ENCODE data around the gene HSPA8.

HSPA8 gene

GRCh38 chr11:123045101-123045500 lies 16.8 kb downstream of the HSPA8 start:
- no peak for TF ChIP-seq CEBPB (IDR thresholded peaks at IDR 0.05)

DNA sequence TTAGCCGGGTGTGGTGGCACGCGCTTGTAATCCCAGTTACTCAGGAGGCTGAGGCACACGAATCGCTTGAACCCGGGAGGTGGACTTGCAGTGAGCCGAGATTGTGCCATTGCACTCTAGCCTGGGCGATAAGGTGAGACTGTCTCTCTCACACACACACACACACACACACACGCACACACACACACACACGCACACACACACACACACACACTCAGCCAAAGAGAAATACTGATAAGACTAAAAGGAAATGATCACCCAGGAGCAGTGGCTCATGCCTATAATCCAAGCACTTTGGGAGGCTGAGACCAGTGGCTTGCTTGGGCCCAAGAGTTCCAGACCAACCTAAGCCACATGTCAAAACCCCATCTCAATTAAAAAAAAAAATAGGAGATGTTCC lies 20.8 kb downstream of the HSPA8 start:
- TF ChIP-seq MAX (IDR thresholded peaks at IDR 0.05) (no peak), NFIC (IDR thresholded peaks at IDR 0.05) (no peak), TAF1 (IDR thresholded peaks at IDR 0.05; ENCODE audit: low read depth) (no peak), CREB1 (IDR thresholded peaks at IDR 0.05; ENCODE audit: low read depth) (no peak), TCF12 (IDR thresholded peaks at IDR 0.05; ENCODE audit: low read depth) (no peak), CEBPB (IDR thresholded peaks at IDR 0.05) (no peak), EGR1 (IDR thresholded peaks at IDR 0.05) (no peak), EP300 (IDR thresholded peaks at IDR 0.05; ENCODE audit: borderline replicate concordance) (no peak), RAD21 (IDR thresholded peaks at IDR 0.05; ENCODE audit: low read depth) (no peak), ZBTB7A (IDR thresholded peaks at IDR 0.05; ENCODE audit: low read depth) (no peak), YY1 (IDR thresholded peaks at IDR 0.05; ENCODE audit: low read depth) (no peak)

DNA sequence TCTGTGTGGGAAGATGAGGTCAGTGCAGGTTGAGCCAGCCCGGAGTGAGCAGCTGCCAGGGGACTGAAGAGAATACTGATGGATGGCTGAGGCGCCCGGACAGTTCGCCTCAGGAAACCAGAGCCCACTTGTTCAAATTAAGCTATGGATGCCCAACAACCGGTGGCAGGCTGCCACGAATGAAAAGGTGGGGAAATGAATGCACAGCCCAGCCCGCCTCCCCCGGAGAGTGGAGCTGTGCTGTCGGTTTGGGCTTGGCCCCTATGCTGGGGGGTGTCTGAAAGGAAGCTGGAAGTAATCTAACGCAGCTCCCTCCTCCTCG lies 21.9 kb downstream of the HSPA8 start:
- TF ChIP-seq USF1 (IDR thresholded peaks at IDR 0.05) (no peak), TCF12 (IDR thresholded peaks at IDR 0.05; ENCODE audit: low read depth) (no peak), MAX (IDR thresholded peaks at IDR 0.05) (no peak), EP300 (IDR thresholded peaks at IDR 0.05; ENCODE audit: borderline replicate concordance) (no peak), FOXM1 (IDR thresholded peaks at IDR 0.05; ENCODE audit: borderline replicate concordance, low read depth) (no peak), TAF1 (IDR thresholded peaks at IDR 0.05; ENCODE audit: low read depth) (no peak), REST (IDR thresholded peaks at IDR 0.05; ENCODE audit: low read depth) (no peak), RAD21 (IDR thresholded peaks at IDR 0.05; ENCODE audit: low read depth) (no peak), CREB1 (IDR thresholded peaks at IDR 0.05; ENCODE audit: low read depth) (no peak)

DNA sequence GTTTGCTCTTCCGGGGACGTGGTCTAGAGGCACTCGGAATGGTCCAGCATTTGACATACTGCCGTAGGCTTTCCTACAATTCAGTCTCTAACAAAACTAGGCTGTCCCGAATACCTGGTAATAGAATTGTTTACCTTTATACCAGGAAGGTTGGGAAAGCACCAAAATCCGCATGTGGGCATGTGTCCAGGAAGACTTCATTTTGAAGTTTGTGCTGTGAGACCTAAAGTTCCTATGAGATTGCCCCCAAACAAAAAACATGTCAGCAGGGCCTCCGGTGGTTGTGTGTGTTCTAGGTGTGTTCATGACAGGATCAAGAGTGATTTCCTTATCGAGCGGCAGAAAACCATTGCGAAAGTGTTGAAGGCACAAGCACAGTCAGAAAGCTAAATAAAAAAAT lies 26.1 kb downstream of the HSPA8 start:
- TF ChIP-seq FOXM1 (IDR thresholded peaks at IDR 0.05; ENCODE audit: borderline replicate concordance, low read depth) (no peak), CREB1 (IDR thresholded peaks at IDR 0.05; ENCODE audit: low read depth) (no peak), TEAD4 (IDR thresholded peaks at IDR 0.05) (no peak), EGR1 (IDR thresholded peaks at IDR 0.05) (no peak), USF1 (IDR thresholded peaks at IDR 0.05) (no peak), YY1 (IDR thresholded peaks at IDR 0.05; ENCODE audit: low read depth) (no peak), NFIC (IDR thresholded peaks at IDR 0.05) (no peak), TAF1 (IDR thresholded peaks at IDR 0.05; ENCODE audit: low read depth) (no peak), MAX (IDR thresholded peaks at IDR 0.05) (no peak), TCF12 (IDR thresholded peaks at IDR 0.05; ENCODE audit: low read depth) (no peak), REST (IDR thresholded peaks at IDR 0.05; ENCODE audit: low read depth) (no peak), RAD21 (IDR thresholded peaks at IDR 0.05; ENCODE audit: low read depth) (no peak)

DNA sequence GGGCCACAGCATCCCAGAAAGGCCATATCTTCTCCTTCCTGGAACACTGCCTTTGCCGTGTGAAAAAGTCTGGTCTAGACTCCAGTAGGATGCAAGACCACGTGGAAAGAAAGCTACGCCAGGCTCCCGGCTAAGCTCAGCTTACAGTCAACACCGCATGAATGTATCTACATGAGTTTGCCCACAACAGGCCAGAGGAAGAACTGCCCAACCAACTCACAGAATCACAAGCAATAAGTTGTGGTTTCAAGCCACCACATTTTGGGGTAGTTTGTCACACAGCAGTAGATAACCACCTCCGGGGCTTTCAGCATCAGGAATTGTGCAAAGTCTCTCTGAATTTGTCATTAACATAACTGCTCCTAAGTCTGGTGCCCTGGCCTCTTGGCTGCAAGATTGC lies 27.3 kb downstream of the HSPA8 start:
- TF ChIP-seq MAX (IDR thresholded peaks at IDR 0.05) = no peak
- TF ChIP-seq ZBTB7A (IDR thresholded peaks at IDR 0.05; ENCODE audit: low read depth) = no peak
- no peak for TF ChIP-seq TEAD4 (IDR thresholded peaks at IDR 0.05)
- TF ChIP-seq RAD21 (IDR thresholded peaks at IDR 0.05; ENCODE audit: low read depth) = no peak
- no peak for TF ChIP-seq NFIC (IDR thresholded peaks at IDR 0.05)
- no peak for TF ChIP-seq TCF12 (IDR thresholded peaks at IDR 0.05; ENCODE audit: low read depth)
- no peak for TF ChIP-seq FOXM1 (IDR thresholded peaks at IDR 0.05; ENCODE audit: borderline replicate concordance, low read depth)
- TF ChIP-seq USF1 (IDR thresholded peaks at IDR 0.05) = no peak
- TF ChIP-seq CEBPB (IDR thresholded peaks at IDR 0.05) = no peak
- TF ChIP-seq TAF1 (IDR thresholded peaks at IDR 0.05; ENCODE audit: low read depth) = no peak
- no peak for TF ChIP-seq REST (IDR thresholded peaks at IDR 0.05; ENCODE audit: low read depth)
- no peak for TF ChIP-seq EP300 (IDR thresholded peaks at IDR 0.05; ENCODE audit: borderline replicate concordance)
- no peak for TF ChIP-seq EGR1 (IDR thresholded peaks at IDR 0.05)
- no peak for TF ChIP-seq CREB1 (IDR thresholded peaks at IDR 0.05; ENCODE audit: low read depth)
- no peak for TF ChIP-seq YY1 (IDR thresholded peaks at IDR 0.05; ENCODE audit: low read depth)

Measured in Ishikawa (cell line).